Measurements from ENCODE around the gene PHLPP1.
"Not testable (repeated sequence)": the region's sequence is repeated elsewhere in the genome, so short reads cannot be mapped to it uniquely, and the experiment has no call there.

The PHLPP1 gene

GRCh38 chr18:62899534-62899933, 184.2 kb downstream of the PHLPP1 start:
- DNase-seq: no peak

- DNase-seq: no peak
Measured at GRCh38 chr18:62900132-62900883, 185.0 kb downstream of the PHLPP1 start.

- no peak for DNase-seq
Measured at GRCh38 chr18:62902776-62903175, 187.4 kb downstream of the PHLPP1 start.

GRCh38 chr18:62904396-62905285, 189.3 kb downstream of the PHLPP1 start:
- DNase-seq: no peak

GRCh38 chr18:62912885-62913284, 197.5 kb downstream of the PHLPP1 start:
- no peak for DNase-seq

- DNase-seq: not testable (repeated sequence)
Measured at GRCh38 chr18:62913824-62914223, 198.5 kb downstream of the PHLPP1 start.

DNA sequence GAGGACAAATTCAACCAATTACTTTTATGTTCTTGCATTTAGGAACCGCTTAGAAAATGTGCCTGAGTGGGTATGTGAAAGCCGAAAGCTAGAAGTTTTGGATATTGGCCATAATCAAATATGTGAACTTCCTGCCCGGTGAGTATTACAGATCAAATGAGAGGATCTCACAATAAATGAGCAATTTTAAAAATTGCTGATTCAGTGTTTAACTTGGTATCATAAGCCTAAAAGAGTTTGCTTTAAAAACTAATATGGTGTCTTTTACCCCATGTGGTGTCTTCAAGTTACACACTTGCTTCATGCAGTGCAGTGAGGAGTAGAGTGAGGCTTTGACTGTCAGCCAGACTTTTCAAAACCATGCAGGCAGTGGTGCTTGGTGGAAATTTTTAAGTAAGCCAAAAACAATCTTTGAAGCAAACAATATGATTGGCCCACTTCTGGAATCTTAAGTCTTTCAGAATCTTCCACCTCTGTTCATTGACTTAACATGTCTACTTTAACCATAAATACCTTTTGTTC, 199.6 kb downstream of the PHLPP1 start:
- no peak for DNase-seq

GRCh38 chr18:62918361-62918760, 203.0 kb downstream of the PHLPP1 start:
- DNase-seq: no peak

GRCh38 chr18:62919109-62919838, 203.9 kb downstream of the PHLPP1 start:
- DNase-seq: no peak

DNA sequence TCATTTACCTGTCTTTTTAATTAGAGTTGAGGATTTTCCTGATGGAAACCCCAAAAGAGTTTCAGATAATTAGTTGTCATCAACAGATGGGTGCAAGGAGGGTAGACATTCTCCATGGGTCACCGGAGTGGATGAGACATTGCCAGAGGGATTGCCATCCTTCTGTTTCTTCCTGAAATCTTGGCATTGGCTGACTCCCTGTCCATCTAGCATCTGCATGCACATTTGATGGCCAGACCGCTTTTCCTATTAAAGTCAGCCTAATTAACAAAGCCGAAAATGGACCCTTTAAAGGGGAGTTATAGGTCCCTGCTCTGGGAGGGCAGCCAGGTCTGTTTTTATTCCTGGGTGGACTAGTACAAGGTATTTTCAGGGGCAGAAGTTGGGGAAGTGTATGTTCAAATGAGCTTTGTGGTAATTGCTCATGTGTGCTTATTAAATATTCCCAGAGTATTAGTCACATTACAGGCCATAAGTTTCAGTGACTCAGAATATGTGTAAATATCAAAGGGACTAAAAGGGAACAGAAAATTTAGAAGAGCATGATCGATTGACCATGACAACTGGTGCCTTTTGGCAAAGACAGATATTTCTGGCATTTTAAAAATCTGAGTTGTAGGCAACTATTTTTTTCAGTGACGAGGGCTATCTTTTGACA, 209.8 kb downstream of the PHLPP1 start:
- no peak for DNase-seq

DNA sequence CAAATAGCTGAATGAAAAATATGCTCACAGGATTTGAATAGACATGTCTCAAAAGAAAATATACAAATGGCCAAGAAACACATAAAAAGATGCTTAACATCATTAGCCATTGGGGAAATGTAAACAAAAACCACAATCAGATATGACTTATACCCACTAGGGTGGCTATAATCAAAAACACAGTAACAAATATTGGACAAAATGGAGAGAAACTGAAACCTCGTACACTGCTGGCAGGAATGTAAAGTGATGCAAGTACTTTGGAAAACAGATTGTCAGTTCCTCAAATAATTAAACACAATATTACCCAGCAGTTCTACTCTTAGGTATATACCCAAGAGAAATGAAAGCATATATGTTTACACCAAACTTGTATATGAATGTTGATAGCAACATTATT, 213.0 kb downstream of the PHLPP1 start:
- DNase-seq: no peak

DNA sequence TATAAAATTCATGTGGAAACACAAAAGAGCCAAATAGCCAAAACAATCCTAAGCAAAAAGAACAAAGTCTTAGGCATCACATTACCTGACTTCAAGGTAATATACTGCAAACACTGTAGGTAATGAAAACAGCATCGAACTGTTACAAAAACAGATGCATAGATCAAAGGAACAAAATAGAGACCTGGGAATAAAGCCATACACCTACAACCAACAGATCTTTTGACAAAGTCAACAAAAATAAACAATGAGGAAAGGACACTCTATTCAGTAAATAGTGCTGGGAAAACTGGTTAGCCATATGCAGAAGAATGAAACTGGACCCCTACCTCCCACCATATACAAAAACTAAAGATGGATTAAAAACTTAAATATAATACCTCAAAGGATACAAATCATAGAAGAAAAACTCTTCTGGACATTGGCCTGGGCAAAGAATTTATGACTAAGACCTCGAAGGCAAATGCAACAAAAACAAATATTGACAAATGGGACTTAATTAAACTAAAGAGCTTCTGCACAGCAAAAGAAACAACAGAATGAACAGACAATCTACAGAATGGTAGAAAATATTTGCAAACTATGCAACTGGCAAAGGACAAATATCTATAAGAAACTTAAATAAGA, 218.0 kb downstream of the PHLPP1 start:
- DNase-seq: no peak

GRCh38 chr18:62935994-62936393, 220.7 kb downstream of the PHLPP1 start:
- DNase-seq: no peak

DNA sequence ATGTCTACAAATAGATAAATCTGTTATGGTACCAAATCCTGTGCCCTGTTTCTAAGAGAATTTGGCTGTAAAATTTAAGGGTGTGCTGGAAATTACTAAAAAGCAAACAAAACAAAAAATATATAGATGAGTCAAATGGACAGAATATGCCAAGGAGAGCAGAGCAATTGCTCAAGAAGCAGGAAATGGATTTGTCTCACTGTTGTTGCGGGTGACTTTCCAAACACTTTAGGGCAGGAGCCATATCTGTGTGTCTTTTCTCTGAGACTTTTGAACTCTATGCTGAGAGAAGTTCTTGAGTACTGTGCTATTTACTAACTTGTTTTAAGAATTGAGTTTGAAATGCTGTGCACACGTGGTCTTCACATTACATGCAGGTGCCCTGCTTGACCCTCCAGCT, 221.7 kb downstream of the PHLPP1 start:
- DNase-seq: no peak

DNA sequence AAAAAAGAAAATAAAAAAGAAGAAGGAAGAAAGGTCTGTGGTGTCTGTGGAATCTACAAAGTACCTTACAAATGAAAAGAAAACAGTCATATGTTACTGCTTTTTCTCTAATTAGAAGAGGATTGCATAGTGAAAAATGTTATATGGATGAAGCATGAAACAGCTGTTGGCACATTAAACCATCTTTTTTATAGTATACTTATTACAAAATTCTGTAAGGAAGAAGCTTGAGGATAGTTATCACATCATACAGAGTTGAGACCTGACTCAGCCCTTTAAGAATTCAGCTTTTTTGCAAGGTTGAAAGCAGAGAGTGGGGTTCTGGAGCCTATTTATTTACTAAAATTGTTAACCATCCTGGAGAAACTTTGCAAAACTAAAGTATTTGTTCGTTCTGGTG, 222.7 kb downstream of the PHLPP1 start:
- DNase-seq: no peak

GRCh38 chr18:62938487-62938886, 223.1 kb downstream of the PHLPP1 start:
- no peak for DNase-seq

GRCh38 chr18:62939433-62939832, 224.1 kb downstream of the PHLPP1 start:
- no peak for DNase-seq

GRCh38 chr18:62939926-62940325, 224.6 kb downstream of the PHLPP1 start:
- DNase-seq: no peak

- no peak for DNase-seq
Measured at GRCh38 chr18:62942578-62942977, 227.2 kb downstream of the PHLPP1 start.

- no peak for DNase-seq
Measured at GRCh38 chr18:62944454-62944853, 229.1 kb downstream of the PHLPP1 start.

- no peak for DNase-seq
Measured at GRCh38 chr18:62948788-62949187, 233.4 kb downstream of the PHLPP1 start.

- no peak for DNase-seq
Measured at GRCh38 chr18:62950246-62950645, 234.9 kb downstream of the PHLPP1 start.
